Mucosa of rectum (tissue), 2 donors: ENCODE measurements around the gene RNF103.

Experiments
- H3K27ac ChIP-seq, 2 donors: one replicate each; pipeline ENCODE4 v1.7.0; 2013; ENCODE audit warnings: inconsistent platforms in 2 of 2, low read depth in 2 of 2, low read length in 2 of 2
- H3K27me3 ChIP-seq, 2 donors: one replicate each; pipeline ENCODE4 v1.7.0; 2013; ENCODE audit warnings: low read length in 2 of 2; ENCODE audit not compliant: control insufficient read depth in 2 of 2, insufficient read depth in 2 of 2
- H3K36me3 ChIP-seq, 2 donors: one replicate each; pipeline ENCODE4 v1.7.0; 2013; ENCODE audit warnings: low read length in 2 of 2; ENCODE audit not compliant: control insufficient read depth in 2 of 2, insufficient read depth in 2 of 2
- H3K4me1 ChIP-seq, 2 donors: one replicate each; pipeline ENCODE4 v1.7.0; 2013; ENCODE audit warnings: low read length in 2 of 2, mild to moderate bottlenecking in 1 of 2; ENCODE audit not compliant: control insufficient read depth in 2 of 2, insufficient read depth in 2 of 2
- H3K4me3 ChIP-seq, 2 donors: one replicate each; pipeline ENCODE4 v1.7.0; 2013; ENCODE audit warnings: low read length in 2 of 2
- H3K9ac ChIP-seq, 2 donors: one replicate each; pipeline ENCODE4 v1.7.0; 2013; ENCODE audit warnings: low read length in 2 of 2, low read depth in 1 of 2, mild to moderate bottlenecking in 1 of 2
- H3K9me3 ChIP-seq, 2 donors: one replicate each; pipeline ENCODE4 v1.7.0; 2013; ENCODE audit warnings: low read length in 2 of 2; ENCODE audit not compliant: control insufficient read depth in 2 of 2
- donor health status: healthy.
- donor health status: Normal muscosa, but diverticular disease.

RNF103 gene

DNA sequence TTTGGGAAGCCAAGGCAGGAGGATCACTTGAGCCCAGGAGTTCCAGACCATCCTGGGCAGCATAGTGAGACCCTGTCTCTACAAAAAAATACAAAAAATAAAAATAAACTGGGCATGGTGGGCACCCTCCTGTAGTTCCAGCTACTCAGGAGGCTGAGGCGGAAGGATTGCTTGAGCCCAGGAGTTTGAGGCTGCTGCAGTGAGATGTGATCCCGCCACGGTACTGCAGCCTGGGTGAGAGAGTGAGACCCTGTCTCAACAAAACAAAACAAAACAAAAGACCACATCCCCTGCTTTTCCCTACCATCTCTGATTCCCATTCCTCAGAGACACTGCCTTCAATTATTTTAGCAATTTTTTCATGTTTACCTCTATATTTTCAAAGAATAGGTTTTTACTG lies 3.9 kb upstream of the RNF103 start:
- no peak overlapping the region for H3K4me3 ChIP-seq
- H3K27me3 ChIP-seq = no peaks in the 10 kb centered on the region
- H3K27ac ChIP-seq = no peak overlapping the region
- no peak overlapping the region for H3K9ac ChIP-seq
- no peaks in the 10 kb centered on the region for H3K36me3 ChIP-seq
- H3K9me3 ChIP-seq = no peaks in the 10 kb centered on the region
- H3K4me1 ChIP-seq = peaks cover 26 to 37% of the 10 kb centered on the region in 2 donors

- H3K36me3 ChIP-seq = peaks cover 2% of the 10 kb centered on the region in 2 donors
- H3K9ac ChIP-seq = no peak overlapping the region
Measured at GRCh38 chr2:86625096-86625495, 1.4 kb upstream of the RNF103 start.

DNA sequence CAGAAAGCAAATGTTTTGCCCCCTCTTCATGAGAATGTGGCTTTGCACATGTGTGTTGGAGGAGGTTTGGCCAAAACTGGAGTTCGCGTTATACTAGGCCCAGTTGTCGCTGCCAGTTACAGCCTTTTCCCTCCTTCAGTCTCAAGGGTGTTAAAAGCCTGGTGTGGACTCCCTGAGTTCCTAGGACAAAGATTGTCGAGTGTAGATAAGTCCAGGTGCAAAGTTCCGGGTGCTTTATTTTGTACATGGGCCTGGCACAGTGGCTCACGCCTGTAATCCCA lies 542 bp upstream of the RNF103 start:
- H3K4me3 ChIP-seq = peak overlapping the region; percentile 72 to 85
- no peaks in the 10 kb centered on the region for H3K27me3 ChIP-seq

More at GRCh38 chr2:86625096-86625495, 1.4 kb upstream of the RNF103 start:
- no peak overlapping the region for H3K27ac ChIP-seq
- H3K4me3 ChIP-seq = no peak overlapping the region
- no peaks in the 10 kb centered on the region for H3K27me3 ChIP-seq
- no peaks in the 10 kb centered on the region for H3K9me3 ChIP-seq
- H3K4me1 ChIP-seq = peaks cover 23 to 27% of the 10 kb centered on the region in 2 donors

GRCh38 chr2:86623043-86623493 lies 597 bp downstream of the RNF103 start:
- Histone ChIP-seq H3K27ac (peak overlapping the region; percentile 96 to 99), H3K27me3 (no peaks in the 10 kb centered on the region), H3K9ac (peak overlapping the region; percentile 93 to 99), H3K4me1 (peaks cover 12 to 13% of the 10 kb centered on the region in 2 donors), H3K36me3 (peaks cover 14 to 16% of the 10 kb centered on the region in 2 donors), H3K4me3 (peak overlapping the region; percentile 85 to 94), H3K9me3 (no peaks in the 10 kb centered on the region)

More for the DNA sequence above, 542 bp upstream of the RNF103 start:
- Histone ChIP-seq H3K4me1 (peaks cover 15 to 19% of the 10 kb centered on the region in 2 donors), H3K36me3 (peaks cover 6 to 7% of the 10 kb centered on the region in 2 donors), H3K9ac (peak overlapping the region; percentile 68 to 99), H3K9me3 (no peaks in the 10 kb centered on the region), H3K27ac (peak overlapping the region; percentile 96 to 99)

GRCh38 chr2:86622519-86623042 lies 1.1 kb downstream of the RNF103 start:
- peak overlapping the region; percentile 96 to 99 for H3K27ac ChIP-seq
- H3K9me3 ChIP-seq = no peaks in the 10 kb centered on the region
- H3K4me3 ChIP-seq = peak overlapping the region; percentile 85 to 94
- H3K9ac ChIP-seq = peak overlapping the region; percentile 93 to 99
- peaks cover 14 to 16% of the 10 kb centered on the region in 2 donors for H3K36me3 ChIP-seq
- no peaks in the 10 kb centered on the region for H3K27me3 ChIP-seq
- H3K4me1 ChIP-seq = peaks cover 12 to 13% of the 10 kb centered on the region in 2 donors

- Histone ChIP-seq H3K4me1 (peaks cover 12 to 13% of the 10 kb centered on the region in 2 donors), H3K27me3 (no peaks in the 10 kb centered on the region), H3K36me3 (peaks cover 20 to 24% of the 10 kb centered on the region in 2 donors), H3K9ac (peak overlapping the region; percentile 93 to 99), H3K9me3 (no peaks in the 10 kb centered on the region), H3K27ac (peak overlapping the region; percentile 96 to 99), H3K4me3 (peak overlapping the region; percentile 85 to 94)
Measured at GRCh38 chr2:86621280-86621943, 2.3 kb downstream of the RNF103 start.

- H3K9ac ChIP-seq = no peak overlapping the region
- no peak overlapping the region for H3K4me3 ChIP-seq
- no peak overlapping the region for H3K27ac ChIP-seq
- no peaks in the 10 kb centered on the region for H3K27me3 ChIP-seq
- H3K36me3 ChIP-seq = peaks cover 33 to 45% of the 10 kb centered on the region in 2 donors
- H3K9me3 ChIP-seq = no peaks in the 10 kb centered on the region
- peaks cover 6 to 8% of the 10 kb centered on the region in 2 donors for H3K4me1 ChIP-seq
Measured at GRCh38 chr2:86617738-86618137, 5.9 kb downstream of the RNF103 start.

DNA sequence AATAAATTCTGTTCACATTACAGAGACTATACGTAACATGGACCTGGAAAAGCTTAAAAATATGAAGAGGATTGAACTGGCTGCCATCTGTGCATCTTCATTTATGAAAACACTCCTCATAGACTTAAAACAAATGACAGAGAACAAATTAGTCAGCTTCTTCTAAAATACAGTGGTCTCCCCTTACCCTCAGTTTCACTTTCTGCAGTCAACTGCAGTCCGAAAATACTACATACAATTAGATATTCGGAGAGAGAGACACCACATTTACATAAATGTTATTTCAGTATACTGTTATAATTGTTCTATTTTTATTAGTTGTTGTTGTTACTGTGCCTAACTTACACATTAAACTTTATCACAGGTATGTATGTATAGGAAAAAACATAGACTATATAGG lies 6.5 kb downstream of the RNF103 start:
- Histone ChIP-seq H3K27ac (no peak overlapping the region), H3K4me3 (no peak overlapping the region), H3K9ac (no peak overlapping the region), H3K27me3 (no peaks in the 10 kb centered on the region), H3K4me1 (peaks cover 6 to 8% of the 10 kb centered on the region in 2 donors), H3K9me3 (no peaks in the 10 kb centered on the region), H3K36me3 (peaks cover 33 to 49% of the 10 kb centered on the region in 2 donors)

DNA sequence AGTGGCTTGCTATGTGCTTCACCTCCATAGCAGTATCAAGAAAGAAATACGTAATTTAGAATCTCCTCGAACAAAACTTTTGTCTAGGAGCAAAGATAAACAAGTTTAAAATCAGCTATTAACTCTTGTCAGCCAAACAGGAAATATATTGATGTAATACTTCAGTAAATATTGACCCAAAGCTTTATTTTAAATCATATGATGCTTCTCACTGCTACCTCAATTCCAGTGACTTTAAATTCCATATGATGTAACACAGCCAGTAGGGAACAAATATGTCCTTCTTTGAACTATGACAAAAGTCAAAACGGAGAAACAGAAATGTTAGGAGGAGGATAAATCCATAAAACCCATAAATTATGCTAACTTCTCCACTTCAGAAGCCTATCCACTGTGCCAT lies 7.2 kb downstream of the RNF103 start:
- H3K27me3 ChIP-seq = no peaks in the 10 kb centered on the region
- no peak overlapping the region for H3K27ac ChIP-seq
- H3K4me3 ChIP-seq = no peak overlapping the region
- H3K4me1 ChIP-seq = peaks cover 5 to 8% of the 10 kb centered on the region in 2 donors
- no peak overlapping the region for H3K9ac ChIP-seq
- H3K9me3 ChIP-seq = no peaks in the 10 kb centered on the region
- peaks cover 33 to 55% of the 10 kb centered on the region in 2 donors for H3K36me3 ChIP-seq

GRCh38 chr2:86615596-86615995 lies 8.1 kb downstream of the RNF103 start:
- Histone ChIP-seq H3K27me3 (no peaks in the 10 kb centered on the region), H3K4me1 (peaks cover 0 to 3% of the 10 kb centered on the region in 2 donors), H3K9ac (no peak overlapping the region), H3K4me3 (no peak overlapping the region), H3K9me3 (no peaks in the 10 kb centered on the region), H3K36me3 (peaks cover 33 to 63% of the 10 kb centered on the region in 2 donors), H3K27ac (no peak overlapping the region)
